LNCAP (cell line): ENCODE data around the gene ADGRE3.

Experiments used
- TF ChIP-seq, protein P1 (sequence below): fragments of 450-650 bp; IDR thresholded peaks from 2 replicates; pipeline ENCODE4 v1.5.1; 2017; ENCODE audit warnings: mild to moderate bottlenecking

ADGRE3 gene

DNA sequence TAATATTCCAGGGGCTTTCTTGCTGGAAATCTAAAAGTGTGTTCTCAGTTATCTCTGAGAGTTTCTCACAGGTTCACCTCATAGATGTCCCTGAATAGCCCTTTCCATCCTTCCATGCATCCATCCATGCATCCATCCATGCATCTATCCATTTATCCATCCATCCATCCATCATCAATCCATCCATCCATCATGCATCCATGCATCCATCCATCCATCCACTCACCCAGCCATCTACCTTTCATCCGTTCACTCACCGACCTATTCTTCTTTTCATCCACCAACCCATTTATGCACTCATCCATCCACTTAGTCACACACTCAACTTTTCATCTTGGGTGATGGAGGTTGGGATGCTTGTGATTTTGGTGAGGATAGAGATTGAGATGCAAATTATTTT lies 7.4 kb upstream of the ADGRE3 start:
- TF ChIP-seq, protein P1, sequence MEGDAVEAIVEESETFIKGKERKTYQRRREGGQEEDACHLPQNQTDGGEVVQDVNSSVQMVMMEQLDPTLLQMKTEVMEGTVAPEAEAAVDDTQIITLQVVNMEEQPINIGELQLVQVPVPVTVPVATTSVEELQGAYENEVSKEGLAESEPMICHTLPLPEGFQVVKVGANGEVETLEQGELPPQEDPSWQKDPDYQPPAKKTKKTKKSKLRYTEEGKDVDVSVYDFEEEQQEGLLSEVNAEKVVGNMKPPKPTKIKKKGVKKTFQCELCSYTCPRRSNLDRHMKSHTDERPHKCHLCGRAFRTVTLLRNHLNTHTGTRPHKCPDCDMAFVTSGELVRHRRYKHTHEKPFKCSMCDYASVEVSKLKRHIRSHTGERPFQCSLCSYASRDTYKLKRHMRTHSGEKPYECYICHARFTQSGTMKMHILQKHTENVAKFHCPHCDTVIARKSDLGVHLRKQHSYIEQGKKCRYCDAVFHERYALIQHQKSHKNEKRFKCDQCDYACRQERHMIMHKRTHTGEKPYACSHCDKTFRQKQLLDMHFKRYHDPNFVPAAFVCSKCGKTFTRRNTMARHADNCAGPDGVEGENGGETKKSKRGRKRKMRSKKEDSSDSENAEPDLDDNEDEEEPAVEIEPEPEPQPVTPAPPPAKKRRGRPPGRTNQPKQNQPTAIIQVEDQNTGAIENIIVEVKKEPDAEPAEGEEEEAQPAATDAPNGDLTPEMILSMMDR: no peak

DNA sequence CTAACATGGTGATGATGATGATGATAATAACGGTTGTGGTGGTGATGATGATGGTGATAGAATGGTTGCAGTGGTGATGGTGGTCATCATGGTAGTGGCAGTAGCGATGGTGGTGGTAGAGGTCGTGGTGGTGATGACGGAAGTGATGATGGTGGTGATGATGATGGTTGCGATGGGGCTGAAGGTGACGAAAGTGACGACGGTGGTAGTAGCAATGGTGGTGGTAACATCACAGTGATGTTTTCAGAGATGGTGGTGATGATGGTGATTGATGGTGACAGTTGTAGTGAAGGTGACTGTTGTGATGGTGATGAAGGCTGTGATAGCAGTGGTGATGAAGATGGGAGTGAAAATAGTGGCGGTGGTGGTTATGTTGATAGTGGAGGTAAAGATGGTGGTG lies 3.6 kb upstream of the ADGRE3 start:
- TF ChIP-seq, protein P1: no peak

DNA sequence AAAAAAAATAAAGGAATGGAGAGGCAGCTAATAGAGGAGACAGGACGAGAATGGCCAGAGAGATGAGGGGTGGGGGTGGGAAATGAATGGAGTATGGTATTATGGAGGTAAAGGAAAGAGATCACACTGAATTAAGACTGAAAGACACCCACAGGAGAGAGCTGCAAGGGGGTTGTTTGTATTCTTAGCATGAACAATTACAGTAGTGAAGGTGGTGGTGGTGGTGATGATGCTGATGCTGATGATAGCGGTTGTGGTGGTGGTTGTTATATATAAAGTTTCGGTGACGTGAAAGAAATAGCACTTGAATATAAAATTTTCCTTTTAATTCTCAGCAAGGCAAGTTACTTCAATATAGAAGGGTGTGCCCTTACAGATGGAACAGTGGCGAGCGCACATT lies 2.8 kb upstream of the ADGRE3 start:
- TF ChIP-seq, protein P1: no peak

DNA sequence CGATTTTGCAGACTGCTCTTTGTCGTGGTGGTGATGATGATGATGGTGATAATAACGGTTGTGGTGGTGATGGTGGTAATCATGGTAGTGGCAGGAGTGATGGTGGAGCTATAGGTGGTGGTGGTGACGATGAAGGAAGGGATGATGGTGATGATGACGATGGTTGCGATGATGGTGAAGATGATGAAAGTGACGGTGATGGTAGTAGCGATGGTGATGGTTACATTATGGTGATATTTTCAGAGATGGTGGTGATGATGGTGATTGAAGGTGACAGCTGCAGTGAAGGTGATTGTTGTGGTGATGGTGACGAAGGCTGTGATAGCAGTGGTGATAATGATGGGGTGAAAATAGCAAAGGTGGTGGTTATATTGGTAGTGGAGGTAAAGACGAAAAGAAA lies 2.1 kb upstream of the ADGRE3 start:
- TF ChIP-seq, protein P1: no peak

DNA sequence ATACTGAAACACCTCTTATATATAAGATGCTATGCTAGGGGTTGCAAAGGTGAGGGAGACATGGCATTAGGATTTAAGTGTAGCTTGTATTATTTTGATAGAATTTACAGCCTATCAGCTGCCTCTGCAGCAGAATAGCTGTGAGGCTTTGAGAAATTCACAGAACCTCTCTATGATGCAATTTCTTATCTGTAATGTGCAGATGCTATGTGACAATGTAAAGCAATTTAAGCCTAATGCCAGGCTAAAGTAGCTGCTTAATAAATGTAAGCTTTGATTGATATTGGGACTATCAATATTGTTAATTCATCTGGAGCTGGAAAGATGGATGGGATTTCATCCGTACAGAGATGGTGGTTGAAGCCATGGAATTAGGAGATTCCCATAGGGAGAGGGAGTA lies 1.6 kb downstream of the ADGRE3 start:
- TF ChIP-seq, protein P1: no peak

DNA sequence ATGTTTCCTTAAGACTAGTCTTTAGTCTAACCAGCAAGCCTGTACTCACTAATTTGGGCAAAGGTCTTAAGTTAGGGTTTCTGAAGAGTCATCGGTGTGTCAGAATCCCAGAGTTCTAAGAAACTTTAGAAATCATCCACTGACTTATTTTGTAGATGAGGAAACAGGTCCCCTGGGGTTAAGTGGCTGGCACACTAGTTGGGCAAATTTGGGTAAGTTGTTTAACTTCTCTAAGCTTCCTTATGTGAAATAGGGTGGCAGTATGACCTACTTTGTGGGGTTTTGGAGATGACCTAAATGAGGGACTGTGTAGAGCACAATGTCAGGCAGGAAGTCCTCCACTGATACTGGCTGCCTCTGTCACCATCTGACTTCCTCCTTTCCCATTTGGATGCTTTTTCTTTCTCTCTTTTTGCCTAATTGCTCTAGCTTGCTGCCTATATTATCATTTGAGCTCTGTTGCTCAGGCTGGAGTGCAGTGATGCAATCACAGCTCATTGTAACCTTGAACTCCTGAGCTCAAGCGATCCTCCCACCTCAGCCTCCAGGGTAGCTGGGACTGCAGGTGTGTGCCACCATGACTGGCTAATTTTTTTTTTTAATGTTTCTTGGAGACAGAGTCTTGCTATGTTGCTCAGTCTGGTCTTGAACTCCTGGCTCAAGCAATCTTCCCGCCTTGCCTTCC lies 2.3 kb downstream of the ADGRE3 start:
- TF ChIP-seq, protein P1: no peak

DNA sequence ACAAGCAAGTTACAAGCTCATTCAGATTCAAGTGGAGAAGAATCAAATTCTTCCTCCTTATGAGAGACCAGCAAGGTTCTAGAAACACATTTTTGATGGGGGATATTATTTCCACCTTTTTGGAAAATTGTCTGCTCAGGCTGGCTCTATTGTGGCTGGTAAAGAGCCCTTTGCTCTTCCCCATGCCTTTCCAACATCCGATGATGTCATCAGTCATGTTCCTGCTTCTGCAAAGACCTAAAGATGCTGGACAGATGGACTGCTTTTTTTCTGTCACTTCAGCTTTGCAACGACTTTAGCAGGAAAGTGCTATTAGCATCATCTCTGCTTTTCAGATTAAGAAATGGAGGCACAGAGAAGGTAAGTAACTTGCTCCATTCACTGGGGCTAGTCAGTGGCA lies 4.2 kb downstream of the ADGRE3 start:
- TF ChIP-seq, protein P1: no peak

DNA sequence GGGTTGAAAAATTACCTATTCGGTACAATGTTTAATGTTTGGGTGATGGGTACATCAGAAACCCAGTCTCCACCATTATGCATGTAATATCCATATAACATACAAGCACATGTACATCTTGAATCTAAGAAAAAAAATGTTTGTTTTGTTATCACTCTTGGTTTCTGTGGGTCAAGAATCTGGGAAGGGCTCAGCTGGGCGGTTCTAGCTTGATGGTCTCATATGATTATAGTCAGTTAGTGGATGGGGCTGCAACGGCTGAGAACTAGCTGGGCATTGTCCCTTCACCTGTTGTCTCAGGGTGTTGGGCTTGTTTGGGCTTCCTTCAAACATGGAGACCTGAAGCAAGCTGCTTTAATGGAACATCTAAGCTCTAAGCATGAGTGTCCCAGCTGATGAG lies 4.7 kb downstream of the ADGRE3 start:
- TF ChIP-seq, protein P1: no peak
